Measurements from ENCODE around the gene LRP5.

DNA sequence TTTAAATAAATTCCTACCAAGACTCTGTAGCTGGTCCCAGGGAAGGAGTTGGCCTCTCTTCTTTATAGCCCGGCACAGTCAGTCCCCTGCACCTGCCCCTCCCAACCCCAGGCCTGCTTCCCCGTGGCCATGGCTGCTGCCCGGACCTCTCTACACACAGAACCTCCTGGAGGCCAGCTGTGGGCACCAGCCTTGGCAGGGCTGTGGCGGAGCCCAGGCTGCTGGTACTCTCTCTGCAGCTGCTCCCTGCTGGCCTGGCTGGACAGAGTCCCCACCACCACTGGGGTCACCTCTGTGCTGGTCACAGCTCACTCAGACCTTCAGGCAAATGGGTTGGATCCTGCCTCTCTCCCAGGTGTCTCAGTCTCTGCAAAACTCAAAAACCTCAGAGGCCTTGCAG is 69.3 kb downstream of the LRP5 start:
- TF ChIP-seq CEBPB (IDR thresholded peaks at IDR 0.05; ENCODE audit: low read depth) (no peak), MAX (IDR thresholded peaks at IDR 0.05) (no peak), YY1 (IDR thresholded peaks at IDR 0.05; ENCODE audit: extremely low read depth, insufficient replicate concordance, low read depth, low read length) (no peak), CTCF (IDR thresholded peaks at IDR 0.05 in 2 of 3, conservative IDR thresholded peaks at IDR 0.05 in 1 of 3; ENCODE audit: borderline replicate concordance in 1 of 3, insufficient read depth in 1 of 3, low read depth in 2 of 3, low read length in 2 of 3) (no peak), TCF7L2 (IDR thresholded peaks at IDR 0.05; ENCODE audit: borderline replicate concordance, extremely low read depth, insufficient read depth, insufficient read length) (no peak), POLR2AphosphoS5 (IDR thresholded peaks at IDR 0.05; ENCODE audit: low read depth, low read length) (no peak), FOSL1 (IDR thresholded peaks at IDR 0.05; ENCODE audit: low read depth) (no peak), POLR2A (IDR thresholded peaks at IDR 0.05; ENCODE audit: borderline replicate concordance, extremely low read depth, insufficient read depth, insufficient read length) (no peak), SRF (IDR thresholded peaks at IDR 0.05; ENCODE audit: low read depth) (no peak), RAD21 (IDR thresholded peaks at IDR 0.05; ENCODE audit: low read depth) (no peak), ATF3 (IDR thresholded peaks at IDR 0.05) (no peak), SIN3A (IDR thresholded peaks at IDR 0.05; ENCODE audit: low read depth) (no peak)

Data from HCT116 (cell line).